Activated CD4-positive, CD25-positive, alpha-beta regulatory T cell treated with anti-CD3 and anti-CD28 coated beads, Interleukin-2, amount 50 U/mL, for 72 hours (primary cell): ENCODE results near the gene GABRD.

Source experiments
- DNase-seq: peaks from one replicate; pipeline ENCODE4 v3.0.0; 2021

The GABRD gene

GRCh38 chr1:2018217-2019171 is 651 bp upstream of the GABRD start:
- DNase-seq, result no peak

GRCh38 chr1:2019571-2020309 is 595 bp downstream of the GABRD start:
- DNase-seq, result no peak

GRCh38 chr1:2020310-2020655 is 1.1 kb downstream of the GABRD start:
- no peak for DNase-seq

GRCh38 chr1:2021550-2021949 is 2.4 kb downstream of the GABRD start:
- no peak for DNase-seq

- DNase-seq, result no peak
Measured at GRCh38 chr1:2022063-2022770, 3.1 kb downstream of the GABRD start.

- no peak for DNase-seq
Measured at GRCh38 chr1:2023187-2023586, 4.0 kb downstream of the GABRD start.

- DNase-seq, result no peak
Measured at GRCh38 chr1:2024451-2024850, 5.3 kb downstream of the GABRD start.

GRCh38 chr1:2024887-2025286 is 5.7 kb downstream of the GABRD start:
- no peak for DNase-seq

- no peak for DNase-seq
Measured at GRCh38 chr1:2025491-2025981, 6.4 kb downstream of the GABRD start.

- DNase-seq, result no peak
Measured at GRCh38 chr1:2027961-2028583, 8.9 kb downstream of the GABRD start.

GRCh38 chr1:2028870-2029560 is 9.9 kb downstream of the GABRD start:
- no peak for DNase-seq

GRCh38 chr1:2029561-2029960 is 10.4 kb downstream of the GABRD start:
- no peak for DNase-seq

GRCh38 chr1:2030076-2030871 is 11.1 kb downstream of the GABRD start:
- DNase-seq, result no peak

GRCh38 chr1:2031546-2032540 is 12.7 kb downstream of the GABRD start:
- DNase-seq, result no peak

- no peak for DNase-seq
Measured at GRCh38 chr1:2032737-2033136, 13.6 kb downstream of the GABRD start.

GRCh38 chr1:2033165-2033564 is 14.0 kb downstream of the GABRD start:
- DNase-seq, result no peak

GRCh38 chr1:2036287-2036686 is 17.1 kb downstream of the GABRD start:
- DNase-seq, result no peak

- DNase-seq, result no peak
Measured at GRCh38 chr1:2037314-2037979, 18.3 kb downstream of the GABRD start.

- no peak for DNase-seq
Measured at GRCh38 chr1:2038229-2038628, 19.1 kb downstream of the GABRD start.

GRCh38 chr1:2039251-2039650 is 20.1 kb downstream of the GABRD start:
- no peak for DNase-seq
